ENCODE measurements around the gene BEAN1. TPM values are rescaled to one million over a fixed set of nuclear protein-coding genes. Genes with fewer than 3 reads are reported as not detected.
A peak's percentile ranks its signal among the peaks of the same experiment; 100 is the strongest.

BEAN1 gene
- total RNA-seq, 4 donors from 2014 or later, result 0.47 to 1.0 (median 0.54) TPM; not detected in 1

DNA sequence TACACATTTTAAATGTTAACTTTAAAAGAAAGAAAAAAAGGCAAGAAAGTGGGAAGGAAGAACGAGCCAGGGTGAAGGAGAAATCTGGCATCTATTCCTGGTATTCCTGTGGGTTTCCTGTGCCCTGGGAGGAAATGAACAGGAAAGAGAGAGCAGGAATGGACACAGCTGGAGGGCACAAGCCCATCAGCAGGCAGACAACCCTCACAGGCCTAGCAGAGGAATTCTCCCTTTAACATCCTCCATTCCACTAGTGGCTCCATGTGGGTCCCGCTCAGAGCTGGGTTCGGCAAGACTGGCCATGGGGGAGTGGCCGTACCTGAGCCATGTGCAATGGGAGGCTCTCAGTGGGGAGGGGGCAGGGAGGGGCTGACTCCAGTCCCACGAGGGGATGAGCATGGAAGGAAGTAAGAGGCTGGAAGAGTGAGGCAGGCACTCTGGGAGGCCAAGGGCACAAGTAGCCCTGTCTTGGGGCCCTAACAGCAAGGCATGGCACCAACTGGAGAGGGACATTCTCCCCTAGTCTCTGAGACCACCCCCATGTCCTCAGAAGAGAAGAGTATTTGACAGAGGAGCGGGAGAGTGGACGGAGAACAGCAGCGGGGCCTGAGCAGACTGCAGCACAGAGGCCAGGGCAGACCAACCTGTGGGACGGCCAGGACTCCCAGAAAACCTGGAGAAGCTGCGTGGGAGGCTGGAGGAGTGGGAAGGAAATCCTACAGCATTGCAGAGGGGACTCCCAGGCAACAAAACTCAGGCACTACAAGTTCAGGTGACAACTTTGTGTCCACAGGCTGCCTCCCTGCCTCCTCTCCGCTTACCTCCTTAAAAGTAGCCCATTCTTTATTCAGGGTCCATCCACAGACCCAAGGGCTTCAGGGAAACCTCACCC lies 92.6 kb downstream of the BEAN1 start:
- Histone ChIP-seq H3K9me3 (no peaks in the 10 kb centered on the region), H3K27ac (peak overlapping the region; percentile 8 to 92 (median 78)), H3K27me3 (no peaks in the 10 kb centered on the region), H3K36me3 (peaks cover 0 to 48% of the 10 kb centered on the region in 2 donors), H3K4me3 (no peak overlapping the region), H3K4me1 (peaks cover 7 to 95% (median 50%) of the 10 kb centered on the region in 3 donors)
- ATAC-seq, result no peak
- TF ChIP-seq, protein P1, sequence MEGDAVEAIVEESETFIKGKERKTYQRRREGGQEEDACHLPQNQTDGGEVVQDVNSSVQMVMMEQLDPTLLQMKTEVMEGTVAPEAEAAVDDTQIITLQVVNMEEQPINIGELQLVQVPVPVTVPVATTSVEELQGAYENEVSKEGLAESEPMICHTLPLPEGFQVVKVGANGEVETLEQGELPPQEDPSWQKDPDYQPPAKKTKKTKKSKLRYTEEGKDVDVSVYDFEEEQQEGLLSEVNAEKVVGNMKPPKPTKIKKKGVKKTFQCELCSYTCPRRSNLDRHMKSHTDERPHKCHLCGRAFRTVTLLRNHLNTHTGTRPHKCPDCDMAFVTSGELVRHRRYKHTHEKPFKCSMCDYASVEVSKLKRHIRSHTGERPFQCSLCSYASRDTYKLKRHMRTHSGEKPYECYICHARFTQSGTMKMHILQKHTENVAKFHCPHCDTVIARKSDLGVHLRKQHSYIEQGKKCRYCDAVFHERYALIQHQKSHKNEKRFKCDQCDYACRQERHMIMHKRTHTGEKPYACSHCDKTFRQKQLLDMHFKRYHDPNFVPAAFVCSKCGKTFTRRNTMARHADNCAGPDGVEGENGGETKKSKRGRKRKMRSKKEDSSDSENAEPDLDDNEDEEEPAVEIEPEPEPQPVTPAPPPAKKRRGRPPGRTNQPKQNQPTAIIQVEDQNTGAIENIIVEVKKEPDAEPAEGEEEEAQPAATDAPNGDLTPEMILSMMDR (IDR thresholded peaks at IDR 0.05), result no peak
- TF ChIP-seq POLR2A (IDR thresholded peaks at IDR 0.05), result no peak
- no peak for TF ChIP-seq EP300 (IDR thresholded peaks at IDR 0.05)
- no peak for TF ChIP-seq POLR2AphosphoS5 (IDR thresholded peaks at IDR 0.05)
- 72 to 75% methylated on average over 2 to 8 of the region's 11 CpGs for WGBS, 2 donors (ENCODE audit: low coverage in 1 of 2)

DNA sequence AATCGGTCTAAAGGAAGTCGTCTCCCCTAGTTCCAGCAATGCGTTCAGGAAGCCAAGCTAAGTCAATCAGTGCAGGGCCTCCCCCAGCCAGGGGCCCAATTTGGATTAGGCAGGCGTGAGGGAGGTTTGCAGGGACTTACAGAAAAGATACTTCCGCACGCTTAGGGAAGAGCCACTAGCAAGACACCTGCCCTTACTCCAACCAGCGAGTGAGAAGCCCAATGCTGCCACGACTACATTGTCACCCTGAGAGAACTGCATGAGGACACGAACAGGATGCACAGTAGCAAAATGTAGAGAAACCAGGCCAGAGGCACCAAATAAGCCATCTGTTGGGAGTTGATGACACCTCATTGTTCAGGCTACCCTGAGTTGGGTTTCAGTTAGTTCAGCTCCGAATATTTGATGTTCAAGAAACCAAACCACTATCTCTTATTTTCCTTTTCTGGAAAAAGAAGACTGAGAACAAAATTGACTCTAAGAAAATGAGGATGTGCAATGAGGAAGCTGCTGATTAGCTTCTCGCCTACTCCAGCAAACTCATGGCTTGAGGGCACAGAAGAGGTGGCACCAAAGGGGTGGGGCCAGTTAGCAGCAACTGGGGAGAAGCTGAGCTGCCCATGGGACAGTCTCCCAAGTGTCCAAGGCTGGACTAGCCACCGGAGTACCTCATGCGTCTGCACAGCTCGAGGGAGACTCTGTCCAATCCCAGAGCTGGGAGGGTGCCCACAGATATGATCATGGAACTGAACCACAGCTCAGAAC lies 93.5 kb downstream of the BEAN1 start:
- 70 to 84% methylated on average over 2 to 6 of the region's 14 CpGs for WGBS, 2 donors (ENCODE audit: low coverage in 1 of 2)
- no peaks in the 10 kb centered on the region for H3K27me3 ChIP-seq
- H3K27ac ChIP-seq, result peak overlapping the region in 3 of 4 donors; percentile 72 to 92 (median 83)
- no peak overlapping the region for H3K4me3 ChIP-seq
- peaks cover 7 to 90% (median 47%) of the 10 kb centered on the region in 3 donors for H3K4me1 ChIP-seq
- no peak for ATAC-seq
- TF ChIP-seq EP300 (IDR thresholded peaks at IDR 0.05) (no peak), POLR2A (IDR thresholded peaks at IDR 0.05) (no peak), POLR2AphosphoS5 (IDR thresholded peaks at IDR 0.05) (no peak)
- TF ChIP-seq, protein P1 (IDR thresholded peaks at IDR 0.05), result no peak
- H3K9me3 ChIP-seq, result no peaks in the 10 kb centered on the region
- peaks cover 0 to 51% of the 10 kb centered on the region in 2 donors for H3K36me3 ChIP-seq

DNA sequence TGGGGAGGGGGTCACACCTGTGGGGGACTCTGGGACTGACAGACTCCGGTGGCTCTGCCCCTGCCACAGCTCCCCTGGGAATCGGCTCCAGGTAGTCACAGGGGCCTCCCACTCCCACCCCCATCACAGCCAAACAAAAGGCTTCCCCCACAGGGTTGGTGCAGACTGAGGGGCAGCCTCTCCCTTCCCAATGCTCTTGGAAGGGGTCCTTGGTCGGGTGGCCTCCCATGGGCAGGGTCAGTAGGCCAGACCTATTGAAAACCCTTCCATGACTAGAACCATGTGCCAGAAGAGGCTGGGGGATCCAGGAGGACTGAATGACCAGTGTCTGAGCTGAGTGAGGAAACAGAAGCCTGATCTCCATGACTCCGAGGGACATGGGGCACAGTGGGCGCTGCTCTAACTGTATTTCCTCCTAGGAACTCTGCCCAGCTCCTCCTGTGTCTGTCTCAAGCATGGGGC lies 94.2 kb downstream of the BEAN1 start:
- WGBS, 2 donors (ENCODE audit: low coverage in 1 of 2), result 80% methylated on average over 1 of the region's 5 CpGs; no CpG with 5 or more reads in 1 of the 2 donors
- H3K4me1 ChIP-seq, result peaks cover 4 to 83% (median 40%) of the 10 kb centered on the region in 3 donors

DNA sequence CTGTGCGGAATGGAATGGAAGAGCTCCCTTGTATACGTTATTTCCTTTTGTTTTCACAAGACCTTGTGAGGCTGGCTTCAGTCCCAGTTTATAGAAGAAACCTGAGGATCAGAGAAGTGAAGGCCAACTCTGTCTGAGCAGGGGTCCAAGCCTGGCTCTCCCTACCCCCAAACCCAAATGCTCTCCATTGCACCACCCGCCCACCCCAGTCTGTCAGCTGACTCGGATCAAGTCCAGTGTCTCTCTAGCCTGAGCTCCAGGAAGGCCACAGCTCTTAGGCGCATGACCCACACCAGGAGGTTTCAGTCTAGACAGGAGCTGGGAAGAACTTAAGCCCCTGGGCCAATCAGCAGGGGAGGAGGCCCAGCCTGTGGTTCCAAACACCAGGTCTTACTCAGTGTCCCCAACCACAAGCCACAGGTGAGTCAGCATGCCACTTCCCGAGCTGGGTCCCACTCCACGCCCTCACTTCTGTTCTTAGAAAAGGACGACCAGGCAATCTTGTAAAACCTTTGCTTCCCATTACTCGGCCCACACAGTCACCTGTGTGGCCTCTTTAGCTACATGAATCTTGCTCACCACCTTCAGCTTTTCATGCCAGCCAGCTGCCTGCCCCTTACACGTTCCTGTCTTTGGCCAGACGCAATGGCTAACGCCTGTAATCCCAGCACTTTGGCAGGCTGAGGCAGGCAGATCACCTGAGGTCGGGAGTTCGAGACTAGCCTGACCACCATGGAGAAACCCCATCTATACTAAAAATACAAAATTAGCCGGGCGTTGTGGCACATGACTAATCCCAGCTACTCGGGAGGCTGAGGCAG lies 95.1 kb downstream of the BEAN1 start:
- 59 to 71% methylated on average over 5 to 7 of the region's 17 CpGs for WGBS, 2 donors (ENCODE audit: low coverage in 1 of 2)
- no peak for ATAC-seq
- Histone ChIP-seq H3K27ac (peak overlapping the region in 3 of 4 donors; percentile 72 to 92 (median 83)), H3K36me3 (peaks cover 0 to 65% of the 10 kb centered on the region in 2 donors), H3K9me3 (no peaks in the 10 kb centered on the region), H3K4me1 (peaks cover 0 to 74% (median 31%) of the 10 kb centered on the region in 3 donors), H3K4me3 (no peak overlapping the region), H3K27me3 (no peaks in the 10 kb centered on the region)
- TF ChIP-seq POLR2AphosphoS5 (IDR thresholded peaks at IDR 0.05) (no peak), POLR2A (IDR thresholded peaks at IDR 0.05) (no peak), EP300 (IDR thresholded peaks at IDR 0.05) (no peak)
- TF ChIP-seq, protein P1 (IDR thresholded peaks at IDR 0.05), result no peak

More for the DNA sequence above, 94.2 kb downstream of the BEAN1 start:
- Histone ChIP-seq H3K27ac (peak overlapping the region in 3 of 4 donors; percentile 72 to 92 (median 83)), H3K4me3 (no peak overlapping the region), H3K27me3 (no peaks in the 10 kb centered on the region), H3K9me3 (no peaks in the 10 kb centered on the region), H3K36me3 (peaks cover 0 to 56% of the 10 kb centered on the region in 2 donors)
- TF ChIP-seq EP300 (IDR thresholded peaks at IDR 0.05) (no peak), POLR2AphosphoS5 (IDR thresholded peaks at IDR 0.05) (no peak), POLR2A (IDR thresholded peaks at IDR 0.05) (no peak)
- TF ChIP-seq, protein P1 (IDR thresholded peaks at IDR 0.05), result no peak
- ATAC-seq, result no peak
